OCI-LY3 (cell line): Measurements from ENCODE around the gene MED4.
A peak's percentile ranks its signal among the peaks of the same experiment; 100 is the strongest.

Source experiments
- H2AFZ ChIP-seq: fragments of 200-600, 300-600 bp; shearing (Covaris generic); 2 replicates; pipeline ENCODE4 v1.6.0; 2014; ENCODE audit warnings: antibody characterized with exemption, low read depth, low read length
- H3K27ac ChIP-seq: fragments of 200-600, 300-600 bp; sonication (generic); 2 replicates; pipeline ENCODE4 v1.5.1; 2014; ENCODE audit warnings: mild to moderate bottlenecking, low read length, moderate library complexity, mixed read lengths
- H3K27me3 ChIP-seq: fragments of 200-600, 300-600 bp; sonication (generic); 2 replicates; pipeline ENCODE4 v1.6.1; 2014; ENCODE audit warnings: low read depth, low read length, mixed read lengths
- H3K36me3 ChIP-seq: fragments of 200-600, 300-600 bp; sonication (generic); replicated peaks from 2 replicates; pipeline ENCODE3; 2014; ENCODE audit warnings: low read depth, low read length, mixed read lengths
- H3K4me1 ChIP-seq: fragments of 300-600, 200-600 bp; sonication (generic); 2 replicates; pipeline ENCODE4 v1.6.1; 2014; ENCODE audit warnings: low read length, mixed read lengths
- H3K4me2 ChIP-seq: fragments of 200-600, 300-600 bp; sonication (generic); 2 replicates; pipeline ENCODE4 v1.6.1; 2014; ENCODE audit warnings: low read length, mixed read lengths
- H3K4me3 ChIP-seq: fragments of 300-600, 200-600 bp; sonication (generic); 2 replicates; pipeline ENCODE4 v1.5.1; 2014; ENCODE audit warnings: antibody characterized with exemption, mild to moderate bottlenecking, low read length, moderate library complexity
- H3K79me2 ChIP-seq: fragments of 300-600, 200-600 bp; shearing (Covaris generic); 2 replicates; pipeline ENCODE4 v1.6.1; 2014; ENCODE audit warnings: mild to moderate bottlenecking, low read length, mixed read lengths
- H3K9ac ChIP-seq: fragments of 300-600, 200-600 bp; shearing (Covaris generic); 2 replicates; pipeline ENCODE4 v1.6.0; 2014; ENCODE audit warnings: mild to moderate bottlenecking, low read length, moderate library complexity
- H3K9me3 ChIP-seq: fragments of 200-600, 300-600 bp; shearing (Covaris generic); 2 replicates; pipeline ENCODE4 v1.6.1; 2014; ENCODE audit warnings: low read length, mixed read lengths; ENCODE audit not compliant: insufficient read depth
- H4K20me1 ChIP-seq: fragments of 200-600, 300-600 bp; sonication (generic); 2 replicates; pipeline ENCODE4 v1.6.1; 2016; ENCODE audit warnings: low read length, mixed read lengths; ENCODE audit not compliant: insufficient read depth
- EZH2phosphoT487 ChIP-seq: fragments of 200-600 bp; shearing (Covaris generic); IDR thresholded peaks from 2 replicates; pipeline ENCODE4 v1.6.1; 2018; ENCODE audit warnings: antibody characterized with exemption, mixed run types, low read depth
- TF ChIP-seq, protein P1 (sequence below): fragments of 200-600, 300-600 bp; sonication (generic); IDR thresholded peaks from 2 replicates; pipeline ENCODE4 v1.5.1; 2014; ENCODE audit warnings: antibody characterized with exemption, low read length, low read depth

Gene MED4

DNA sequence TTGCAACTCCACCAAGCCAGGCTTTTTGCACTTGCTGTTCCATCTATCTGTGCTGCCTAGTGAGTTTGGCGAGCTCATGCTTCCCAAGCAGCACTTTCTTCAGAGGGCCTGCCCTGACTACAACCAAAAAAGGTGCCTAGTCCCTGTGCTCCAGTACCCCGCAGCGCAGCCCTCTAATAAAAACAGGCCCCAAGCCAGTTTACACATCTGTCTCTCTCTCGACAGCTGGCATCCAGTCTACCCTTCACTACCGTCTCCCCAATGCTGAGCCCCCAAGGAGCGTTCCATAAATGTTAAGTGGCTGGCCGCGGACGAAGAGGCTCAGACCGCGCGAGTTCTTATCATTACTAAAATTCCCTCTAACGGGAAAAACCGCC is 512 bp downstream of the MED4 start:
- peaks cover 16% of the 10 kb centered on the region for H3K4me1 ChIP-seq
- H3K9ac ChIP-seq, result peak overlapping the region; percentile 82
- H3K9me3 ChIP-seq, result no peaks in the 10 kb centered on the region
- peaks cover 55% of the 10 kb centered on the region for H3K79me2 ChIP-seq
- H3K27me3 ChIP-seq, result 0 out of 2 replicates have a peak, but pooled peaks cover 5% of the 10 kb centered on the region
- H4K20me1 ChIP-seq, result peaks cover 36% of the 10 kb centered on the region
- TF ChIP-seq, protein P1, sequence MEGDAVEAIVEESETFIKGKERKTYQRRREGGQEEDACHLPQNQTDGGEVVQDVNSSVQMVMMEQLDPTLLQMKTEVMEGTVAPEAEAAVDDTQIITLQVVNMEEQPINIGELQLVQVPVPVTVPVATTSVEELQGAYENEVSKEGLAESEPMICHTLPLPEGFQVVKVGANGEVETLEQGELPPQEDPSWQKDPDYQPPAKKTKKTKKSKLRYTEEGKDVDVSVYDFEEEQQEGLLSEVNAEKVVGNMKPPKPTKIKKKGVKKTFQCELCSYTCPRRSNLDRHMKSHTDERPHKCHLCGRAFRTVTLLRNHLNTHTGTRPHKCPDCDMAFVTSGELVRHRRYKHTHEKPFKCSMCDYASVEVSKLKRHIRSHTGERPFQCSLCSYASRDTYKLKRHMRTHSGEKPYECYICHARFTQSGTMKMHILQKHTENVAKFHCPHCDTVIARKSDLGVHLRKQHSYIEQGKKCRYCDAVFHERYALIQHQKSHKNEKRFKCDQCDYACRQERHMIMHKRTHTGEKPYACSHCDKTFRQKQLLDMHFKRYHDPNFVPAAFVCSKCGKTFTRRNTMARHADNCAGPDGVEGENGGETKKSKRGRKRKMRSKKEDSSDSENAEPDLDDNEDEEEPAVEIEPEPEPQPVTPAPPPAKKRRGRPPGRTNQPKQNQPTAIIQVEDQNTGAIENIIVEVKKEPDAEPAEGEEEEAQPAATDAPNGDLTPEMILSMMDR, result no peak
- TF ChIP-seq EZH2phosphoT487, result no peak
- H3K4me2 ChIP-seq, result peak overlapping the region; percentile 78
- H2AFZ ChIP-seq, result no peak overlapping the region
- H3K27ac ChIP-seq, result peak overlapping the region; percentile 12; the same call in 1 of the 2 replicates
- peaks cover 2% of the 10 kb centered on the region for H3K36me3 ChIP-seq
- peak overlapping the region; percentile 86 for H3K4me3 ChIP-seq

DNA sequence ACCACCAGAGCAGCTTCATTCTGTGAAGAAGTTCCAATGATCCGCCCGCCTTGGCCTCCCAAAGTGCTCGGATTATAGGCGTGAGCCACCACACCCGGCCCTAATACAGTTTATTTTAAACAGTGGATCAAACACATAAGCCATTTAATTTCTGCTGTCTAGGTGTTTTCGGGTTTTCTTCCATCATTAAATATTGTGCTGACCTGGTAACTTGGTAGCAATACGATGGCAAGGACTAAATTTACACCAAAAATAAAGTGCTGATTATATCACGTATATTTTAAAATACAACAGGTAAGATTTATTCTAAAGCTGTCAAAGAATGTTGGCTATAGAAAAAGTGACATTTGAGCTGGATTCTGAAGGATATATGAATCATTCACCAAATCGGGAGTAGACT is 1.3 kb downstream of the MED4 start:
- H3K27me3 ChIP-seq, result 0 out of 2 replicates have a peak, but pooled peaks cover under 1% of the 10 kb centered on the region
- peaks cover 16% of the 10 kb centered on the region for H3K4me1 ChIP-seq
- peaks cover 2% of the 10 kb centered on the region for H3K36me3 ChIP-seq
- TF ChIP-seq, protein P1, result no peak
- no peak for TF ChIP-seq EZH2phosphoT487
- peak overlapping the region; percentile 78 for H3K4me2 ChIP-seq
- peaks cover 63% of the 10 kb centered on the region for H3K79me2 ChIP-seq
- peak overlapping the region; percentile 82; the same call in 1 of the 2 replicates for H3K9ac ChIP-seq
- H3K9me3 ChIP-seq, result no peaks in the 10 kb centered on the region
- peaks cover 39% of the 10 kb centered on the region for H4K20me1 ChIP-seq
- peak overlapping the region; percentile 86 for H3K4me3 ChIP-seq
- H3K27ac ChIP-seq, result no peak overlapping the region
- H2AFZ ChIP-seq, result no peak overlapping the region

DNA sequence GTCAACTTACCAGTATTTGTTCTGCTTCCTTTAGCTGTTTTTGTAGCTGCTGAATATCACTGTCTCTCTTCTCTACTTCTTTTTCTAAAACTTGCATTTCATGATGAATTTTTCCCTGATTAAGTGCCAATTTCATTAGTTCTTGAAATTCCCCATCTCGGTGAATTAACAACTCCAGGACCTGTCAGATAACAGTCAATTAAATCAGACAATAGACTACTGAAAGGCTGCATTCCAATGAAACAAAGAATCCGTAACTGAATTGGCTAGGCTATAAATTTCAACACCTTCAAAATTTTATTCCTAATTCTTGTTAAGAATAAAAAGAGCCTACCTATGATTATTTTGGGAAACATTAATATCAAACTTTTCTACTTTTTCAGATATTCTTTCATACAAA is 8.6 kb downstream of the MED4 start:
- TF ChIP-seq, protein P1, result no peak
- TF ChIP-seq EZH2phosphoT487, result no peak
- peaks cover 43% of the 10 kb centered on the region for H3K79me2 ChIP-seq
- H3K27ac ChIP-seq, result no peak overlapping the region
- H2AFZ ChIP-seq, result no peak overlapping the region
- H3K4me2 ChIP-seq, result no peak overlapping the region
- no peaks in the 10 kb centered on the region for H3K4me1 ChIP-seq
- no peaks in the 10 kb centered on the region for H3K27me3 ChIP-seq
- no peak overlapping the region for H3K4me3 ChIP-seq
- peaks cover 24% of the 10 kb centered on the region for H3K36me3 ChIP-seq
- no peaks in the 10 kb centered on the region for H3K9me3 ChIP-seq
- H4K20me1 ChIP-seq, result peaks cover 16% of the 10 kb centered on the region; the same call in 1 of the 2 replicates
- H3K9ac ChIP-seq, result no peak overlapping the region

DNA sequence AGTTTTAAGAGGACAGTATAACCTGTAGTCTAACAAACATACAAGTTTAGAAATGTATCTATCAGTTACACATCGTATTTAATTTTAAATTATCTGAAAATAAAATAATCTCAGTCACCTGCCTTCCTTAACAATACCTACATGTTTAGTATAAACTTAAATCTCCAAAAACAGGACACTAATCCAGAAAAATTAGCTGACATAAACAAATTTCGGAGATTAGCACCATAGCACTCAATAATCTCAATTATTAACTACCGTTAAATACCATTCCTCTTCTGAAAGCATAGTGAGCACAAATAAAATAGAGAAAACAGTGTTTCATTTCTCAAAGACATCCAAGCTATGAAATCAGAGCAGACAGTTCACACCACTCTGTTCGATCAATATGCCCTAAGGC is 13.2 kb downstream of the MED4 start:
- H3K9me3 ChIP-seq, result no peaks in the 10 kb centered on the region
- no peak overlapping the region for H3K27ac ChIP-seq
- H2AFZ ChIP-seq, result no peak overlapping the region
- H3K4me1 ChIP-seq, result peaks cover 9% of the 10 kb centered on the region
- peaks cover 47% of the 10 kb centered on the region for H3K36me3 ChIP-seq
- H3K9ac ChIP-seq, result no peak overlapping the region
- H3K4me3 ChIP-seq, result no peak overlapping the region
- H4K20me1 ChIP-seq, result peaks cover 3% of the 10 kb centered on the region; the same call in 1 of the 2 replicates
- H3K27me3 ChIP-seq, result no peaks in the 10 kb centered on the region
- TF ChIP-seq, protein P1, result no peak
- no peak for TF ChIP-seq EZH2phosphoT487
- H3K4me2 ChIP-seq, result no peak overlapping the region
- peaks cover 4% of the 10 kb centered on the region; the same call in 1 of the 2 replicates for H3K79me2 ChIP-seq
